Transverse colon (tissue), 4 donors: ENCODE results near the gene DBH. TPM values are rescaled to one million over a fixed set of nuclear protein-coding genes. Genes with fewer than 3 reads are reported as not detected.

Source experiments
- DNase-seq: peaks from one replicate; pipeline ENCODE4 v3.0.0-alpha.2; 2019
- H3K27ac ChIP-seq, 4 donors: fragments of 200-600 bp; sonication (generic); 2 replicates each; pipeline ENCODE4 v1.5.1; 2016 to 2018; ENCODE audit warnings: inconsistent platforms in 4 of 4
- H3K27me3 ChIP-seq: fragments of 200-600 bp; sonication (generic); 2 replicates; pipeline ENCODE4 v1.5.1; 2017; ENCODE audit warnings: inconsistent platforms
- H3K36me3 ChIP-seq, 4 donors: fragments of 200-600 bp; sonication (generic); 2 replicates each; pipeline ENCODE4 v1.5.1; 2017 to 2019; ENCODE audit warnings: inconsistent platforms in 4 of 4
- H3K4me1 ChIP-seq, 4 donors: fragments of 200-600 bp; sonication (generic); 2 replicates each; pipeline ENCODE4 v1.5.1; 2017 to 2020; ENCODE audit warnings: inconsistent platforms in 4 of 4
- H3K4me3 ChIP-seq, 4 donors: fragments of 200-600 bp; sonication (generic); 1 replicate in 1 of 4; 2 replicates in 3 of 4; pipeline versions ENCODE4 v1.5.1 to v1.6.1; 2017 to 2019; ENCODE audit warnings: inconsistent platforms in 4 of 4
- H3K9me3 ChIP-seq, 2 donors: fragments of 200-600 bp; sonication (generic); 2 replicates each; pipeline ENCODE4 v1.5.1; 2017 to 2019; ENCODE audit warnings: inconsistent platforms in 2 of 2
- CTCF ChIP-seq, 5 experiments: fragments of 200-600 bp in 3 of 5; fragments of 450-650 bp in 2 of 5; sonication (generic) in 3 of 5; IDR thresholded peaks; 1 replicate in 2 of 5; 2 replicates in 3 of 5; pipeline ENCODE4 v1.5.1; 2016 to 2017; ENCODE audit warnings: antibody characterized with exemption in 5 of 5, inconsistent platforms in 3 of 5, mild to moderate bottlenecking in 2 of 5, moderate library complexity in 1 of 5
- EP300 ChIP-seq: sonication (generic); formaldehyde crosslinking; IDR thresholded peaks from one replicate; pipeline ENCODE4 v1.6.1; 2017; ENCODE audit warnings: antibody characterized with exemption, low read depth
- POLR2A ChIP-seq: fragments of 450-650 bp; IDR thresholded peaks from one replicate; pipeline ENCODE4 v1.6.1; 2016; ENCODE audit warnings: antibody characterized with exemption, mild to moderate bottlenecking, moderate library complexity
- POLR2AphosphoS5 ChIP-seq, 3 donors: sonication (generic); formaldehyde crosslinking; IDR thresholded peaks; one replicate each; pipeline ENCODE4 v1.6.1; 2016; ENCODE audit warnings: antibody characterized with exemption in 3 of 3
- WGBS, 2 donors: methylation state at CpG; one replicate each; pipeline ENCODE4 v1.1.5; 2018; ENCODE audit warnings: low coverage in 1 of 2; 5-methylcytosine and 5-hydroxymethylcytosine counted together
- in situ Hi-C, 4 donors: fragments of 200-750 bp; cut with MboI; loops; one replicate each; pipeline versions ENCODE4 v1.15.0 to v1.15.1; 2017; ENCODE audit warnings: low sequenced_read_pairs in 3 of 4, low pct_ligation_motif_present in 1 of 4, low pct_unique_long_range_greater_than_20kb in 1 of 4
- intact Hi-C: fragments of 100-400 bp; cut with DNase I; formaldehyde crosslinking; loops from one replicate; pipeline ENCODE4 v1.15.1; 2023; ENCODE audit warnings: low total_unique reads
- total RNA-seq, 4 donors: library from RNA; depleted of rRNA; stranded (reverse); fragments of >200 nt; gene quantifications; one replicate each; pipeline ENCODE4 v1.1.0, GENCODE V29; 2016

The DBH gene
- total RNA-seq, 4 donors from 2014 or later: not detected

GRCh38 chr9:133638711-133639110, 2.5 kb downstream of the DBH start:
- WGBS, 2 donors: 75% methylated on average over 8 of the region's 8 CpGs; no CpG with 5 or more reads in 1 of the 2 donors
- H3K4me1 ChIP-seq: no peaks in the 10 kb centered on the region
- intact Hi-C loops (no loop called here), in situ Hi-C loops (no loop called here)
- H3K9me3 ChIP-seq: no peaks in the 10 kb centered on the region
- DNase-seq: no peak
- H3K27ac ChIP-seq: no peak overlapping the region
- TF ChIP-seq EP300 (no peak), POLR2AphosphoS5 (IDR thresholded peaks at IDR 0.05) (no peak), POLR2A (no peak), CTCF (IDR thresholded peaks at IDR 0.05) (no peak)
- H3K4me3 ChIP-seq: no peak overlapping the region
- peaks cover 7% of the 10 kb centered on the region for H3K27me3 ChIP-seq
- no peaks in the 10 kb centered on the region for H3K36me3 ChIP-seq

- Histone ChIP-seq H3K9me3 (no peaks in the 10 kb centered on the region), H3K27ac (no peak overlapping the region), H3K36me3 (no peaks in the 10 kb centered on the region), H3K27me3 (no peaks in the 10 kb centered on the region), H3K4me3 (no peak overlapping the region), H3K4me1 (no peaks in the 10 kb centered on the region)
- intact Hi-C loops (no loop called here), in situ Hi-C loops (no loop called here)
- WGBS, 2 donors: 83% methylated on average over 8 of the region's 8 CpGs; no CpG with 5 or more reads in 1 of the 2 donors
- no peak for TF ChIP-seq POLR2A
- TF ChIP-seq EP300: no peak
- no peak for TF ChIP-seq POLR2AphosphoS5 (IDR thresholded peaks at IDR 0.05)
- no peak for TF ChIP-seq CTCF (IDR thresholded peaks at IDR 0.05)
- DNase-seq: no peak
Measured at GRCh38 chr9:133639613-133640012, 3.5 kb downstream of the DBH start.

GRCh38 chr9:133640160-133640559, 4.0 kb downstream of the DBH start:
- H3K4me3 ChIP-seq: no peak overlapping the region
- TF ChIP-seq EP300: no peak
- TF ChIP-seq POLR2A: no peak
- no peak for TF ChIP-seq POLR2AphosphoS5 (IDR thresholded peaks at IDR 0.05)
- TF ChIP-seq CTCF (IDR thresholded peaks at IDR 0.05): no peak
- no peaks in the 10 kb centered on the region for H3K36me3 ChIP-seq
- H3K4me1 ChIP-seq: no peaks in the 10 kb centered on the region
- no peaks in the 10 kb centered on the region for H3K27me3 ChIP-seq
- no peaks in the 10 kb centered on the region for H3K9me3 ChIP-seq
- WGBS, 2 donors: 70 to 79% methylated on average over 2 to 7 of the region's 7 CpGs
- intact Hi-C loops (no loop called here), in situ Hi-C loops (no loop called here)
- no peak overlapping the region for H3K27ac ChIP-seq
- no peak for DNase-seq

GRCh38 chr9:133640580-133641395, 4.6 kb downstream of the DBH start:
- no peak for TF ChIP-seq EP300
- TF ChIP-seq CTCF (IDR thresholded peaks at IDR 0.05): no peak
- TF ChIP-seq POLR2A: no peak
- TF ChIP-seq POLR2AphosphoS5 (IDR thresholded peaks at IDR 0.05): no peak
- DNase-seq: no peak
- intact Hi-C loops (no loop called here), in situ Hi-C loops (no loop called here)
- Histone ChIP-seq H3K9me3 (no peaks in the 10 kb centered on the region), H3K36me3 (no peaks in the 10 kb centered on the region), H3K27me3 (no peaks in the 10 kb centered on the region), H3K4me3 (no peak overlapping the region), H3K27ac (no peak overlapping the region), H3K4me1 (no peaks in the 10 kb centered on the region)
- 59 to 68% methylated on average over 3 to 13 of the region's 13 CpGs for WGBS, 2 donors
